Fibroblast of peridontal ligament (primary cell): ENCODE data around the gene XRN2.
"Not testable (repeated sequence)": the region's sequence is repeated elsewhere in the genome, so short reads cannot be mapped to it uniquely, and the experiment has no call there.

Experiments used
- DNase-seq: peaks from one replicate; pipeline ENCODE4 v3.0.0-alpha.2; 2010; ENCODE audit errors: extremely low read depth

Gene XRN2

GRCh38 chr20:21344961-21345360, 41.8 kb downstream of the XRN2 start:
- DNase-seq = no peak

DNA sequence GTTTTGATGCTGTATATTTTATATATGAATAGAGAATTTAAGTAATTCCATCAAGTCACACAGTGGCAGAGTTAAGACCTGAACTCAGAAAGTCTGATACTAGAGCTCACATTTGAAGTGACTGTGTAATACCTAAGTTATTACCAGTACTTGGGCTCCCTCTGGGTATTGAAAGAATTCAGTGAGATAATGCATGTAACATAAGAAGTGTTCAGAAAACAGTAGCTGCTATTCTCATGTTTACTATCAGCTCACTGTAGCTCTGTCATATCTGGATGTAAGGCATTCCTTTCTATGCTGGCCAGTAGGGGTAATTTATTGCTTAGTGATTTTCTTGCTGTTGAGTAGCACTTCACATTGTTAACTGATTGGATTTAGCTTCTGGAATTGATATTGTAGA, 49.6 kb downstream of the XRN2 start:
- DNase-seq = peak; percentile 66

DNA sequence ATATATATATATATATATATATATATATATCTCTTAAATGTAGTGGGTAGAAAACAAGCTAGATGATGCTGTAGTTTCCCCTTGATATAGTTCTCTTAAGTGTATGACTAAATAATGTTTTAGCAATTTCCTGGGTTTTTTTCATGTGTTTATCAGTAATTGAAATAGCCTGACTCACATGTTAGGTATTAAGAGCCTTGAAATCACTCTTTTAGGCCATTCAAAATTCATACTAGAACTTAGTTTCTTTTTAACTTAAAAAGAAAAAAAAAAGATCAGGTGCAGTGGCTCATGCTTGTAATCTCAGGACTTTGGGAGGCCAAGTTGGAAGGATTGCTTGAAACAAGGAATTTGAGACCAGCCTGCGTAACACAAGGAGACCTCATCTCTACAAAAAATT, 50.1 kb downstream of the XRN2 start:
- DNase-seq = peak; percentile 48

DNA sequence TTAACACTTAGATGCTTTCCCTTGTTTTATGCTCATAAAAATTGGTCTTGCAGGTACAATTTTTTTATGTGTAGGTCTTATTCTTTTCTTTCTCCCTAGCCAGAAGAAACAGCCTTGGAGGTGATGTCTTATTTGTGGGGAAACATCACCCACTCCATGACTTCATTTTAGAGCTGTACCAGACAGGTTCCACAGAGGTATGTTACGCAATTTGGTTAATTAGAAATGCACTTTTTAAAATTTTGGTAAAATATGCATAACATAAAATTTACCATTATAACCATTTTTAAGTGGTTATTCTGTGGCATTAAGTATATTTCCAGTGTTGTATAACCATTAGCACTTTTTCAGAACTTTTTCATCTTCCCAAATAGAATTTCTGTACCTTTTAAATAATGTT, 52.9 kb downstream of the XRN2 start:
- no peak for DNase-seq

DNA sequence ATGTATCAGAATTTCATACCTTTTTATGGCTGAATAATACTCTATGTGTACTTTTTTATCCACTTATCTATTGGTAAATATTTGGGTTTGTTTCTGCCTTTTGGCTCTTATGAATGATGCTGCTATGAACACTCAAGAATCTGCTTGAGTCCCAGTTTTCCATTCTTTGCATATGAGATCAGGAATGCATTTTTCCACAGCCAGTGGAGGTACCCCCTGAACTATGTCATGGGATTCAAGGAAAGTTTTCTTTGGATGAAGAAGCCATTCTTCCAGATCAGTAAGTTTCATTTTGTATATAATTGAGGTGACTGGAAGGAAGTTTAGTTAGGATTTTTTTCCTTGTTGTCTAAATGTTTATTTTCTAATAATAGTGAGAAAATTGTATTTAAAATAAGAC, 53.3 kb downstream of the XRN2 start:
- no peak for DNase-seq

DNA sequence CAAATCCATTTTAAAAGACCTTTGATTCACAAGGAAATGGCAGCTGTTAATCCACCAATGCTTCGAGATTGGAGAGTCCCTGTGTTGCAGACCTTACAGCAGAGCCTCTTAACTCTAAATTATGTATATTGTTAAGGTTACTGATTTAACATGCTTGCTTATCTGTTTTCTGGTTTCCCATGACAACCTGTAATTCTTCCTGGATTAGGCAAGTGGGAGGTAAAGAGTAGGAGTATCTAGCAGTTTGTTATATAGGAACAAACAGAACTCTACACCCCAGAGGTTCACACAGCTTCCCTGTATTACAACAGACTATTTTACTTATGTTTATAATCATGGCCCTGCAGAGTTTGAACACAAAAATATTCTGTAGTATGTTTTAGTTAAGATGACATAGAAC, 54.7 kb downstream of the XRN2 start:
- no peak for DNase-seq

GRCh38 chr20:21358737-21359136, 55.6 kb downstream of the XRN2 start:
- no peak for DNase-seq

GRCh38 chr20:21360705-21361104, 57.6 kb downstream of the XRN2 start:
- DNase-seq = peak; percentile 83

- DNase-seq = peak; percentile 30
Measured at GRCh38 chr20:21361266-21361665, 58.1 kb downstream of the XRN2 start.

DNA sequence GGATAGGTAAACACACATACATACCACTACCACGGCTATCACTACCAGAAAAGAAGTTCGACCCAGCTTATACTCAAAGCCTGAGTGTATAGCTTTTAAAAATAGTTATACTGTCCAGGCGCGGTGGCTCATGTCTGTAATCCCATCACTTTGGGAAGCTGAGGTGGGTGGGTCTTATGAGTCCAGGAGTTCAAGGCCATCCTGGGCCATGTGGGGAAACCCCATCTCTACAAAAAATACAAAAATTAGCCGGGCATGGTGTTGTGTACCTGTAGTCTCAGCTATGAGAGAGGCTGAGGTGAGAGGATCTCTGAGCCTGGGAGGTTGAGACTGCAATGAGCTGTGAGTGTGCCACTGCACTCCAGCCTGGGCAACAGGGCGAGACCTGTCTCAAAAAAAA, 61.3 kb downstream of the XRN2 start:
- DNase-seq = no peak

GRCh38 chr20:21365771-21366170, 62.6 kb downstream of the XRN2 start:
- no peak for DNase-seq

- not testable (repeated sequence) for DNase-seq
Measured at GRCh38 chr20:21366273-21366672, 63.1 kb downstream of the XRN2 start.

- no peak for DNase-seq
Measured at GRCh38 chr20:21368791-21369190, 65.7 kb downstream of the XRN2 start.

GRCh38 chr20:21371193-21371592, 68.1 kb downstream of the XRN2 start:
- no peak for DNase-seq

- no peak for DNase-seq
Measured at GRCh38 chr20:21372016-21372415, 68.9 kb downstream of the XRN2 start.

DNA sequence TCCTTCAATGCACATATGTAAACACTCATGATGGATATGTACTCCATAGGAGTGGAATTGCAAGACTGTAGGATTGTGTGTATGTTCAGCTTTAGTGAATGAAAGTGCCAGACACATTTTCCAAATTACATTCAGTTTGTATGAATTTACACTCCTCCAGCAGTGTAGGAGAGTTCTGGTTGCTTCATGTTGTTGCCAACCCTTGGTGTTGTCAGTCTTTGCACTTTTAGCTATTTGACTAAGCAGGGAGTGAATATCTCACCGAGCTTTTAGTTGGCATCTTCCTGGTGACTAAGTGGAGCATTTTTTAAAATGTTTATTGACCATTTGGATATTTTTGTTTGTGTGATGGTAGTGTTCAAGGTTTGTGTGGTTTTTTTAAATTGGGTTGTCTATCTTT, 70.3 kb downstream of the XRN2 start:
- DNase-seq = no peak

- no peak for DNase-seq
Measured at GRCh38 chr20:21376626-21377025, 73.5 kb downstream of the XRN2 start.

DNA sequence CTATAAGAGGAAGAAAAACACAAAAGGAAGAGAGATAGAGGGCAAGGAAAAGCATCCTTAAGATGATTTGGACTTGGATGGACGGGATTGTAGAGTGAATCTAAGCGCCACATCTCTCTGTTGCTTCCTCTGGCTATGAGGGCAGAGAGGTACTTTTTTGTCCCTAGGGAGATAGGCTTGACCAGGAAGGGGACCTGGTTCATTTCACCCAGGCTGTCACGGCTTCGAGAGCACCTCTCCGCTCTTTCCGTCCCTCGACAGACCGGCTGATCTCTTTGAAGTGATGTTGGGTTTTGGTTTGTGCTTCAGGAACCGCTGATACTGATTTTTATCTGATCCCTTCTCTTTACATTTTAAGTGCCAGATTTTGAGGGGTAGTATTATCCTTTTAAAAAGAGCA, 74.6 kb downstream of the XRN2 start:
- DNase-seq = no peak

DNA sequence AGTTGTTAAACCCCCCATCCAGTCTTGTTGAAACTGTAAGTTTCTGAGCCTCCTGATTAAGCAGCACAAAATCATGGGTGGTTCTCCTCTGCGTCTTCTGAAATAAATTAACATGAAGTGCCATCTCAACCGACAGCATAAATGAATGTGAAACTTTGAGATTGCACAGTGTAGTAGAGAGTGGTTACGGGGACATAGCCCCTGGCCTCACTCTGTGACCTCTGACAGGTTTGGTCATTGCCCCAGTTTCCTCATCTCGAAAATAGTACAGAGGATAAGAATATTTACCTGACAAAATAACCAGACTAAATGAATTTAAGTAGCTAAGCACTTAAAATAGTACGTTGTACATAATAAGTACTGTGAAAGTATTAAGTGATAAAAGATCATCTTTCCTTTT, 75.1 kb downstream of the XRN2 start:
- DNase-seq = no peak

GRCh38 chr20:21380711-21381110, 77.6 kb downstream of the XRN2 start:
- no peak for DNase-seq

DNA sequence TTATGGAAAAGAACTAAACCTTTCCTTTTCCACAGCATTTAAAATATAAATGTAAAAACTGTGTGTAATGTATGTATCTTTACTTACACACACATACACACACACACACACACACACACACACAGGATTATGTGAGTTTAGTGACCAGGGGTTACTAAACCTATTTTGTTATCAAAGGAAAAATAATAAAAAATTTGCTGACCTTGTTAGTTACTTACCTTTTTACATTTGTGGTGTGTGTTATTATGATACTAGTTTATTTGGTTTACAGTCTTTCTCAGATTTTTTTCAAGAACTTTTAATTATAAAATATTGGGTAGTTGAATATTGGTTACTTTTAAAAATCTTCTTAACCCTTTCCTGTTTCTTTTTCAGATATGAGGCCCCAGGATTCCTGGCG, 78.5 kb downstream of the XRN2 start:
- no peak for DNase-seq

DNA sequence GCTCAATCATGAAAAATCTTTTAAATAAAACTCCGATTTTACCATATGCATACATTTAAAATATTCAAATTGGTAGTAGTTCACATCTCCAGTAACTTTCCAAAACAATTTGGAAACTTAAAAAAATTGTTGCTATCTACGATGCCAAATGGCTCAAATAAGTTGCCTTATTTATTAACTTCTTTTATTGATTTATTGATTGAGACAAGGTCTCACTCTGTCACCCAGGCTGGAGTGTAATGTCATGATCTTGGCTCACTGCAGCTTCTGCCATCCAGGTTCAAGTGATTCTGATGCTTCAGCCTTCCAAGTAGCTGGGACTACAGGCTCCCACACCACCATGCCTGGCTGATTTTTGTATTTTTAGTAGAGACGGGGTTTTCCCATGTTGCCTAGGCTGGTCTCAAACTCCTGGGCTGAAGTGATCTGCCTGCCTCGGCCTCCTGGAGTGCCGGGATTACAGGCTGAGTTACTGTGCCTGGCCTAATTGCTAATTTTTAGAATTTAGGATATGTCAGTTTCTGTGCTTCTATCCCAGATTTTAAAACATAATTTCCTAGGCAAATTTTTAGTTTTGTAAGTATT, 81.3 kb downstream of the XRN2 start:
- no peak for DNase-seq

GRCh38 chr20:21386111-21386510, 83.0 kb downstream of the XRN2 start:
- no peak for DNase-seq

DNA sequence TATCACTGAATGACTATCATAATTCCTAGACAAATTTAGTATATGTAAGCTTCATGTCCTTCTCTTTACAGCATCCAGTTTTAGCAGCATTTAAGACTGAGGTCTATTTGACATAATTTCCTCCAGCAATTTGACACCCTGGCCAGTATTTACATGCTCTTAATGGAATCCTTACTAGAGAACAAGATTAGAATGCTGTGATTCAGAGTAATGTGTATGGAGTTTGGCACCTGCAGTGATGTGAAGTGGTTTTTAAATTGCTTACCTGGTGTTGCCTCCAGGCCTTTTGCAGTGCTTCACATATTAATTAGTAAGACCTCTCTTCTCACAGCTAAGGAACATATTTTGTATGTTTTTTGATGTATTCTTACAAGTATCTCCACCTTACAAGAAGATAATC, 84.4 kb downstream of the XRN2 start:
- no peak for DNase-seq

DNA sequence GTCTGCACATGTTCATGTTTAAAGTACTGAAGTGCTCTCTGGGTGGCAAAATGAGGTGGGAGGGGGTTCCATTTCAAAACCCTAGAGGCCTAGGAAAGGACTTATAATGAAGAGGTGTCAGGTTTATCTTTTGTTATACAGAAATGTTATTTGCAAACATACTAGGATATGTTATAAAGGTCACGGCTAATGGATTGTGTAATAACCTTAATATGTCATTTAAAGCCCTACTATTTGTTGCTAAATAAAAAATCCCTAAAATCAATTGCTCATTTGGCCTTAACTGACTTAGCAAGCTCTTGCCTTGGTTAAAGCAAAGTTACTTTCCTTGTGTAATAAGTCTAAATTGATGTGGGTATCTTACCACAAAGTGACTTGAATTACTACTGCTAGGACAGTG, 85.4 kb downstream of the XRN2 start:
- no peak for DNase-seq
